Spinal cord (tissue), 10 donors: Measurements from ENCODE around the gene C16orf92. TPM values are rescaled to one million over a fixed set of nuclear protein-coding genes. Genes with fewer than 3 reads are reported as not detected.

ENCODE experiments used
- DNase-seq, 6 donors: peaks; one replicate each; pipeline versions ENCODE4 v3.0.0 to v3.0.0-alpha.2; 2013 to 2015; ENCODE audit warnings: low spot score in 6 of 6, low read depth in 4 of 6
- H3K27ac ChIP-seq: one replicate; pipeline ENCODE4 v1.5.1; 2013; ENCODE audit warnings: low read depth, low read length, control low read depth
- H3K27me3 ChIP-seq: one replicate; pipeline ENCODE4 v1.6.1; 2013; ENCODE audit warnings: low read length; ENCODE audit not compliant: control insufficient read depth, insufficient read depth
- H3K36me3 ChIP-seq: one replicate; pipeline ENCODE4 v1.6.1; 2013; ENCODE audit warnings: low read length; ENCODE audit not compliant: control insufficient read depth, insufficient read depth
- H3K4me1 ChIP-seq: one replicate; pipeline ENCODE4 v1.6.1; 2013; ENCODE audit warnings: low read length; ENCODE audit not compliant: control insufficient read depth, insufficient read depth
- H3K4me3 ChIP-seq: one replicate; pipeline ENCODE4 v1.5.1; 2013; ENCODE audit warnings: low read depth, low read length, control low read depth
- H3K9me3 ChIP-seq: one replicate; pipeline ENCODE4 v1.6.1; 2013; ENCODE audit warnings: low read length; ENCODE audit not compliant: control insufficient read depth, insufficient read depth
- WGBS: methylation state at CpG from one replicate; pipeline ENCODE4 v1.1.5; 2013; ENCODE audit warnings: missing lambda C conversion rate; ENCODE audit not compliant: insufficient coverage; 5-methylcytosine and 5-hydroxymethylcytosine counted together
- polyA plus RNA-seq, 2 donors: library from polyadenylated mRNA; unstranded; fragments of 120-200 nt; gene quantifications; one replicate each; pipeline ENCODE4 v1.2.1, GENCODE V29; 2013; ENCODE audit not compliant: insufficient read length in 2 of 2
- total RNA-seq, 2 donors: library from RNA; depleted of rRNA in 1 of 2; stranded (reverse); fragments of 120-200 nt in 1 of 2; fragments of >200 nt in 1 of 2; gene quantifications; one replicate each; pipeline versions ENCODE4 v1.2.3 to v1.2.4, GENCODE V29; 2013 to 2014
- donor health status: healthy.

Gene C16orf92
- total and polyA plus RNA-seq, 4 donors: 0.76 to 2.0 TPM; not detected in 2

DNA sequence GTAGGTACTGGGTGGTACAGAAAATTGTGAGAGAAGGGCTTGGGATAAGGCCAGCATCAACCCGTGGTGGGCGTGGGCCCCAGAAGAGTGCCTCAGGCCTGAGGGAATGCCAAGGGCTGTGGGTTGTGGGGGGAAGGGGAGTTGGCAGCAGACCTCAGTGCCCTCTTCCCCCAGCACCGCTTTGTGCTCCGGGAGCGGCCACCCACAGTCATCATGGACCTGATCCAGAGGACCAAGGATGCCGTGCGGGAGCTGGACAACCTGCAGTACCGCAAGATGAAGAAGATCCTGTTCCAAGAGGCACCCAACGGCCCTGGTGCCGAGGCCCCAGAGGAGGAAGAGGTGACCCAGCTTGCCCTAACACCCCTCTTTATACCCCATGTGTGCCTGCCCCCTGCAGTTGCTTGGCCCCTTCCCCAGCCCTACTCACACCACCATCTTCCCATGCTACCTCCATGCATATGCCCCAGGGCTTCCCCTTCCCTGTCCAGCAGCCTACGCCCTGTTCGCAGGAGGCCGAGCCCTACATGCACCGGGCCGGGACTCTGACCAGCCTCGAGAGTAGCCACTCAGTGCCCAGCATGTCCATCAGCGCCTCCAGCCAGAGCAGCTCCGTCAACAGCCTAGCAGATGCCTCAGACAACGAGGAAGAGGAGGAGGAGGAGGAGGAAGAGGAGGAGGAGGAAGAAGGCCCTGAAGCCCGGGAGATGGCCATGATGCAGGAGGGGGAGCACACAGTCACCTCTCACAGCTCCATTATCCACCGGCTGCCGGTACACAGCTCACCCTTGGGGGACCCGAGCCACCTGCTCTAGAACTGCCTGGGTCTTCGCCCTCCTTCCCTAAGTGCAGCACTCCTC, 40.2 kb upstream of the C16orf92 start:
- no peak overlapping the region for H3K4me3 ChIP-seq
- 94% methylated on average over 19 of the region's 24 CpGs for WGBS
- H3K9me3 ChIP-seq: no peaks in the 10 kb centered on the region

DNA sequence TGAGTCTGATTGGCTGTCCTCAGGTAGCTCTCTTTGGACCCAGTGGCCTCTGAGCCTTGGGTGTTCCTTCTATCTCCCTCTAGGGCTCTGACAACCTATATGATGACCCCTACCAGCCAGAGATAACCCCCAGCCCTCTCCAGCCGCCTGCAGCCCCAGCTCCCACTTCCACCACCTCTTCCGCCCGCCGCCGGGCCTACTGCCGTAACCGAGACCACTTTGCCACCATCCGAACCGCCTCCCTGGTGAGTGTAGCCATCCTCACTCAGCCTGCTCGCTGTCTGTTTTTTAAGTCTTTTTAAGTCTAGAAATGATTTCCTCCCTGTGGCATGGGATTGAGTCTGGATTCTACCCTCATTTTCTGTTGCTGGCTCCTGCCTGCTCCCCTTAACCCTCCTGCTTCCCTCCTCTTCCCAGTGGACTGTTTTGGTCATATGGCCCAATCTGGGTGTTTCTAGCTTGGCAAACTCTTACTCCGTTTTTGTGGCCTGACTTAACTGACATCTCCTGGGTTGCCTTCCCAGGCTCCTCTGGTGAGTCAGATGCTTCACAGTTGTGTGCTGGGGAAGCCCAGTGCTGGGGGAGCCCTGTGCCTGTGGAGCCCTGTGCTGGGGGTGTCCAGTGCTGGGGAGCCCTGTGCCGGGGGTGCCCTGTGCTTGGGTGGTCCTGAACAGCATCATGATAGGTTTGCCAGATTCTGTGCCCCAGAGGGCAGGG, 39.4 kb upstream of the C16orf92 start:
- WGBS: 97% methylated on average over 11 of the region's 12 CpGs
- no peak overlapping the region for H3K4me3 ChIP-seq
- no peaks in the 10 kb centered on the region for H3K4me1 ChIP-seq
- no peak for DNase-seq
- H3K27ac ChIP-seq: no peak overlapping the region
- H3K9me3 ChIP-seq: no peaks in the 10 kb centered on the region
- H3K27me3 ChIP-seq: no peaks in the 10 kb centered on the region
- peaks cover 92% of the 10 kb centered on the region for H3K36me3 ChIP-seq

More for the DNA sequence above, 40.2 kb upstream of the C16orf92 start:
- DNase-seq: no peak
- Histone ChIP-seq H3K27ac (no peak overlapping the region), H3K36me3 (peaks cover 92% of the 10 kb centered on the region), H3K4me1 (peaks cover 4% of the 10 kb centered on the region), H3K27me3 (no peaks in the 10 kb centered on the region)

DNA sequence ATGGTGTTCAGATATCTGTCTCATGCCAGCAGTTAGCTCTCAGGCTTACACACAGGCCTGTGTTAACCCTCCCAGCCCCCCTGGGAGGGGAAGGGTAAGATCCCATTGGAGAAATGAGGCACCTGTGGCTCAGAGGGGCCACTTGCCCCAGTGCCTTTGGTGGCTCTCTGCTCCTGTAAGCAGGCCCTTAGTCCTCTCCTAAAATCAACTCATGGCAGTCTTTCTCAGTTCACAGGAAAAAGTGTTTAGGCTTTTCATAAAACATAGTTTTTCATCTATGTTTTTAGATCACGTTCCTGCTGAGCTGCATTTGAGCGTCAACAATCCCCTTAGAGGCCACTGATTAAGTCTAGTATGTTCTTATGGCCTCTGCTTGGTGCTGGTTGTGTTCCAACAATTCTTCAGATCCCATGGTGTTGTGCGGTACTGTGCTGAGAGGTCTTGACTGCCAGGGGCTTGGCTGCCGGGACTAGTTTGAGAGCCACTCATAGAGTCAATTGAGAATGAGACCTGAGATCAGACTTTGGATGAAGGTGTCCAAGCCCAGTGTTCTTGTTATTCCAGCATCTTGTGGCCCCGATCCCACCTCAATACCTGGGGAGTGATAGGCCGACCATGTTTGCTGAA, 38.7 kb upstream of the C16orf92 start:
- Histone ChIP-seq H3K4me1 (no peaks in the 10 kb centered on the region), H3K9me3 (no peaks in the 10 kb centered on the region), H3K27ac (no peak overlapping the region), H3K27me3 (no peaks in the 10 kb centered on the region), H3K4me3 (no peak overlapping the region), H3K36me3 (peaks cover 92% of the 10 kb centered on the region)
- no peak for DNase-seq
- WGBS: 90% methylated on average over 4 of the region's 6 CpGs

DNA sequence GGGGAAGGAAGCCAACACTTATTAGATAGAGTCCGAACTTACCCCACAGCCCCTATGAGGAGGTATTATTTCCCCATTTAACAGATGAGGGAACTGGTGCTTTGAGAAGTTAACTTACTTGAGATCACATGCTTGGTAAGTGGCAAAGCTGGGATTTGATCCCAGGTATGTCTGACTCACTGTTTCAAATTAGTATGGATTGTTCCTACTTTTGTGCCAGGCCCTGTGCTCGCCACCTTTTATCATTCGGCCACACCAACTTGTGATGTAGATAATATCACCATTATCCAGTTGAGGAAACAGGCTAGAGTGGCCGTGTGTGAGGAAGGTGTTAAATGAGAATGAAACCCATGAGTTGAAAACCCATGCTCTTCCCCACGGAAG, 38.2 kb upstream of the C16orf92 start:
- Histone ChIP-seq H3K9me3 (no peaks in the 10 kb centered on the region), H3K4me1 (no peaks in the 10 kb centered on the region), H3K36me3 (peaks cover 92% of the 10 kb centered on the region), H3K27me3 (no peaks in the 10 kb centered on the region), H3K27ac (no peak overlapping the region), H3K4me3 (no peak overlapping the region)
- no peak for DNase-seq
- WGBS: 71% methylated on average over 1 of the region's 5 CpGs

DNA sequence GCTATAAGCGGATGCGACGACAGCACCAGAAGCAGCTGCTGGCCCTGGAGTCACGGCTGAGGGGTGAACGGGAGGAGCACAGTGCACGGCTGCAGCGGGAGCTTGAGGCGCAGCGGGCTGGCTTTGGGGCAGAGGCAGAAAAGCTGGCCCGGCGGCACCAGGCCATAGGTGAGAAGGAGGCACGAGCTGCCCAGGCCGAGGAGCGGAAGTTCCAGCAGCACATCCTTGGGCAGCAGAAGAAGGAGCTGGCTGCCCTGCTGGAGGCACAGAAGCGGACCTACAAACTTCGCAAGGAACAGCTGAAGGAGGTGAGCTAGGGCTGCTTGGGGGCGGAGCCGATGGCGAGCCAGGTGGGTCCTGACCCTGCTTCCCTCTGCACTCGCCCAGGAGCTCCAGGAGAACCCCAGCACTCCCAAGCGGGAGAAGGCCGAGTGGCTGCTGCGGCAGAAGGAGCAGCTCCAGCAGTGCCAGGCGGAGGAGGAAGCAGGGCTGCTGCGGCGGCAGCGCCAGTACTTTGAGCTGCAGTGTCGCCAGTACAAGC, 37.7 kb upstream of the C16orf92 start:
- 95% methylated on average over 28 of the region's 28 CpGs for WGBS
- DNase-seq: no peak
- no peak overlapping the region for H3K27ac ChIP-seq
- H3K36me3 ChIP-seq: peaks cover 87% of the 10 kb centered on the region
- no peaks in the 10 kb centered on the region for H3K27me3 ChIP-seq
- no peak overlapping the region for H3K4me3 ChIP-seq
- H3K4me1 ChIP-seq: no peaks in the 10 kb centered on the region
- no peaks in the 10 kb centered on the region for H3K9me3 ChIP-seq

DNA sequence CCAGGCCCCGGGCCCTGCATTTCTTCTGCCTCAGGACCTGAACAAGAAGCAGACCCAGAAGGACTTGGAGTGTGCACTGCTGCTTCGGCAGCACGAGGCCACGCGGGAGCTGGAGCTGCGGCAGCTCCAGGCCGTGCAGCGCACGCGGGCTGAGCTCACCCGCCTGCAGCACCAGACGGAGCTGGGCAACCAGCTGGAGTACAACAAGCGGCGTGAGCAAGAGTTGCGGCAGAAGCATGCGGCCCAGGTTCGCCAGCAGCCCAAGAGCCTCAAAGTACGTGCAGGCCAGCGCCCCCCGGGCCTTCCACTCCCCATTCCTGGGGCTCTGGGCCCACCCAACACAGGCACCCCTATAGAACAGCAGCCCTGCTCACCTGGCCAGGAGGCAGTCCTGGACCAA, 36.8 kb upstream of the C16orf92 start:
- Histone ChIP-seq H3K27ac (no peak overlapping the region), H3K4me1 (no peaks in the 10 kb centered on the region), H3K36me3 (peaks cover 93% of the 10 kb centered on the region), H3K4me3 (no peak overlapping the region), H3K27me3 (no peaks in the 10 kb centered on the region), H3K9me3 (no peaks in the 10 kb centered on the region)
- WGBS: 94% methylated on average over 20 of the region's 20 CpGs
- no peak for DNase-seq

DNA sequence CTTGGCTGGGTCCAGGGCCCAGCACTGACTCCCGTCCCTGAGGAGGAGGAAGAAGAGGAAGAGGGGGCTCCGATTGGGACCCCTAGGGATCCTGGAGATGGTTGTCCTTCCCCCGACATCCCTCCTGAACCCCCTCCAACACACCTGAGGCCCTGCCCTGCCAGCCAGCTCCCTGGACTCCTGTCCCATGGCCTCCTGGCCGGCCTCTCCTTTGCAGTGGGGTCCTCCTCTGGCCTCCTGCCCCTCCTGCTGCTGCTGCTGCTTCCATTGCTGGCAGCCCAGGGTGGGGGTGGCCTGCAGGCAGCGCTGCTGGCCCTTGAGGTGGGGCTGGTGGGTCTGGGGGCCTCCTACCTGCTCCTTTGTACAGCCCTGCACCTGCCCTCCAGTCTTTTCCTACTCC, 36.1 kb upstream of the C16orf92 start:
- Histone ChIP-seq H3K27ac (no peak overlapping the region), H3K9me3 (no peaks in the 10 kb centered on the region), H3K4me1 (no peaks in the 10 kb centered on the region), H3K36me3 (peaks cover 94% of the 10 kb centered on the region), H3K27me3 (no peaks in the 10 kb centered on the region), H3K4me3 (no peak overlapping the region)
- 100% methylated on average over 3 of the region's 5 CpGs for WGBS
- no peak for DNase-seq

DNA sequence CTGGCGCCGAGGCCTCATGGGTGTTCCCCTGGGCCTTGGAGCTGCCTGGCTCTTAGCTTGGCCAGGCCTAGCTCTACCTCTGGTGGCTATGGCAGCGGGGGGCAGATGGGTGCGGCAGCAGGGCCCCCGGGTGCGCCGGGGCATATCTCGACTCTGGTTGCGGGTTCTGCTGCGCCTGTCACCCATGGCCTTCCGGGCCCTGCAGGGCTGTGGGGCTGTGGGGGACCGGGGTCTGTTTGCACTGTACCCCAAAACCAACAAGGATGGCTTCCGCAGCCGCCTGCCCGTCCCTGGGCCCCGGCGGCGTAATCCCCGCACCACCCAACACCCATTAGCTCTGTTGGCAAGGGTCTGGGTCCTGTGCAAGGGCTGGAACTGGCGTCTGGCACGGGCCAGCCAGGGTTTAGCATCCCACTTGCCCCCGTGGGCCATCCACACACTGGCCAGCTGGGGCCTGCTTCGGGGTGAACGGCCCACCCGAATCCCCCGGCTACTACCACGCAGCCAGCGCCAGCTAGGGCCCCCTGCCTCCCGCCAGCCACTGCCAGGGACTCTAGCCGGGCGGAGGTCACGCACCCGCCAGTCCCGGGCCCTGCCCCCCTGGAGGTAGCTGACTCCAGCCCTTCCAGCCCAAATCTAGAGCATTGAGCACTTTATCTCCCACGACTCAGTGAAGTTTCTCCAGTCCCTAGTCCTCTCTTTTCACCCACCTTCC, 35.5 kb upstream of the C16orf92 start:
- Histone ChIP-seq H3K27me3 (no peaks in the 10 kb centered on the region), H3K36me3 (peaks cover 94% of the 10 kb centered on the region), H3K27ac (no peak overlapping the region), H3K9me3 (no peaks in the 10 kb centered on the region), H3K4me1 (no peaks in the 10 kb centered on the region), H3K4me3 (no peak overlapping the region)
- WGBS: 92% methylated on average over 35 of the region's 35 CpGs
- DNase-seq: no peak
